Lower leg skin (tissue), 4 donors: ENCODE measurements around the gene NSG1. TPM values are rescaled to one million over a fixed set of nuclear protein-coding genes. Genes with fewer than 3 reads are reported as not detected.

Experiments
- DNase-seq, 2 donors: peaks; one replicate each; pipeline ENCODE4 v3.0.0-alpha.2; 2019; ENCODE audit warnings: low spot score in 2 of 2
- H3K4me3 ChIP-seq: fragments of 200-600 bp; sonication (generic); 2 replicates; pipeline ENCODE4 v1.5.1; 2017; ENCODE audit warnings: mild to moderate bottlenecking, low read depth; ENCODE audit not compliant: poor library complexity, severe bottlenecking
- POLR2A ChIP-seq, 2 donors: fragments of 450-650 bp; IDR thresholded peaks; one replicate each; pipeline ENCODE4 v1.6.1; 2016 to 2017; ENCODE audit warnings: antibody characterized with exemption in 2 of 2, mild to moderate bottlenecking in 1 of 2, moderate library complexity in 1 of 2
- WGBS, 2 donors: methylation state at CpG; one replicate each; pipeline ENCODE4 v1.1.5; 2018; 5-methylcytosine and 5-hydroxymethylcytosine counted together
- intact Hi-C: fragments of 100-400 bp; cut with DNase I; formaldehyde crosslinking; loops from one replicate; pipeline ENCODE4 v1.15.0; 2023; ENCODE audit warnings: low total_unique reads
- total RNA-seq, 4 donors: library from RNA; depleted of rRNA; stranded (reverse); fragments of >200 nt; gene quantifications; one replicate each; pipeline ENCODE4 v1.1.0, GENCODE V29; 2016
- TF ChIP-seq, protein P1 (sequence below), 3 donors: fragments of 450-650 bp; IDR thresholded peaks; one replicate each; pipeline ENCODE4 v1.5.1; 2016; ENCODE audit warnings: antibody characterized with exemption in 3 of 3, mild to moderate bottlenecking in 3 of 3, moderate library complexity in 2 of 3

Gene NSG1
- total RNA-seq, 4 donors from 2014 or later: 109 to 158 (median 139) TPM

DNA sequence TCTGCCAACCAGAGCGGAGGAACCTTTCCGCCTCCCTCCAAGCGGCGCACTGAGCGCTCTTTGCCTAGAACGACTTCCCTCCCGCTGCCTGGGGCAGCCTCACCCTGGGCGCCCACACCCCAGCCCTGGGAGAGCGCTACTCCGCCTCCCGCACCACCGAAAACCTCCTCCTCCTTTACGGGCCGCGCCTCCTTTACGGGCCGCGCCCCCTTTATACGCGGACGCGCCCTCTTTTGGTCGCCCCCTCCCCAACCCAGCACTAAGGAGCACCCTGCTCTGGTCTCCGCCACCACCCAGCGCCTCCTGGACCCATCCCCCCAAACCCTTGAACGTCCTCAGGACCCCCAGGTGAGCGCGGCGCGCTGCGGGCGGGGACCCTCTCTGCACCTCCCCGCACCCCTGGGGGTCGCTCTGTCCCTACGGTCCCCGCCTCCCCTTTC is 586 bp upstream of the NSG1 start:
- DNase-seq: no peak
- peak overlapping the region; percentile 44 for H3K4me3 ChIP-seq
- 0 to 1% methylated on average over 35 of the region's 36 CpGs for WGBS, 2 donors
- TF ChIP-seq, protein P1, sequence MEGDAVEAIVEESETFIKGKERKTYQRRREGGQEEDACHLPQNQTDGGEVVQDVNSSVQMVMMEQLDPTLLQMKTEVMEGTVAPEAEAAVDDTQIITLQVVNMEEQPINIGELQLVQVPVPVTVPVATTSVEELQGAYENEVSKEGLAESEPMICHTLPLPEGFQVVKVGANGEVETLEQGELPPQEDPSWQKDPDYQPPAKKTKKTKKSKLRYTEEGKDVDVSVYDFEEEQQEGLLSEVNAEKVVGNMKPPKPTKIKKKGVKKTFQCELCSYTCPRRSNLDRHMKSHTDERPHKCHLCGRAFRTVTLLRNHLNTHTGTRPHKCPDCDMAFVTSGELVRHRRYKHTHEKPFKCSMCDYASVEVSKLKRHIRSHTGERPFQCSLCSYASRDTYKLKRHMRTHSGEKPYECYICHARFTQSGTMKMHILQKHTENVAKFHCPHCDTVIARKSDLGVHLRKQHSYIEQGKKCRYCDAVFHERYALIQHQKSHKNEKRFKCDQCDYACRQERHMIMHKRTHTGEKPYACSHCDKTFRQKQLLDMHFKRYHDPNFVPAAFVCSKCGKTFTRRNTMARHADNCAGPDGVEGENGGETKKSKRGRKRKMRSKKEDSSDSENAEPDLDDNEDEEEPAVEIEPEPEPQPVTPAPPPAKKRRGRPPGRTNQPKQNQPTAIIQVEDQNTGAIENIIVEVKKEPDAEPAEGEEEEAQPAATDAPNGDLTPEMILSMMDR (IDR thresholded peaks at IDR 0.05): no peak
- no peak for TF ChIP-seq POLR2A (IDR thresholded peaks at IDR 0.05)
- intact Hi-C loops: no loop called here

DNA sequence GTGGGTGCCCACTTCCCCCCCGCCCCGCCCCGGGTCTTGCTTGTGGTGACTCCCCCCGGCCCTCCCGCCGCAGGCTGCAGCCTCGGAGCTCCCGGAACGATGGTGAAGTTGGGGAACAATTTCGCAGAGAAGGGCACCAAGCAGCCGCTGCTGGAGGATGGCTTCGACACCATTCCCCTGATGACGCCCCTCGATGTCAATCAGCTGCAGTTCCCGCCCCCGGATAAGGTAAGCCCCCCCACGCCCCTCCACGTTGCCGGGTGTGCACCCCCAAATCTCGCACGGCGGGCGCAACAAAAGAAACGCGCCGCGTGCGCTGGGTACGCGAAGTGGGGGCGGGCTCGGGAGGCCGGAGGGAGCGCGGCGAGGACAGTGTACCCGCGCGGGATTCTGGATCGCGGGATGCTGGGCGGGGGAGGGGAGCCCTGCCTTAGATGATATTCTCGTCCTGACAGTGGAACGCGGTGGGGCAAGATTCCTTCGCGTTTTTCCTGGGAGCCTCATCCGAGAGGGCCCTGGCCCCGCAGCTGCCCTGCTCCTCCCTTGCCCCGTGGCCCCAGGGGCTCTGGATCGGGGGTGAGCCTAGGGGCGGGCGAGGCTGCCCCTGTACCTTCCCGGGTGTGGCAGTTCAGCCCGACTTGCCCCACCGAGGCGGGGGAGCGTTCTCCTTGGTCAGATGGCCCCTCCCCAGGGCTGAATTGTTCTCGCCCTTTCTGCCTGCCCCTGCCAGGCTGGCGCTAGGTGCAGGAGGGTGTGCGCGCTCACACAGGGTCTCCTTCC is 819 bp downstream of the NSG1 start:
- intact Hi-C loops: no loop called here
- TF ChIP-seq, protein P1 (IDR thresholded peaks at IDR 0.05): no peak
- TF ChIP-seq POLR2A (IDR thresholded peaks at IDR 0.05): no peak
- WGBS, 2 donors: 0 to 3% methylated on average over 25 to 58 of the region's 62 CpGs
- DNase-seq: no peak
- H3K4me3 ChIP-seq: peak overlapping the region; percentile 44

DNA sequence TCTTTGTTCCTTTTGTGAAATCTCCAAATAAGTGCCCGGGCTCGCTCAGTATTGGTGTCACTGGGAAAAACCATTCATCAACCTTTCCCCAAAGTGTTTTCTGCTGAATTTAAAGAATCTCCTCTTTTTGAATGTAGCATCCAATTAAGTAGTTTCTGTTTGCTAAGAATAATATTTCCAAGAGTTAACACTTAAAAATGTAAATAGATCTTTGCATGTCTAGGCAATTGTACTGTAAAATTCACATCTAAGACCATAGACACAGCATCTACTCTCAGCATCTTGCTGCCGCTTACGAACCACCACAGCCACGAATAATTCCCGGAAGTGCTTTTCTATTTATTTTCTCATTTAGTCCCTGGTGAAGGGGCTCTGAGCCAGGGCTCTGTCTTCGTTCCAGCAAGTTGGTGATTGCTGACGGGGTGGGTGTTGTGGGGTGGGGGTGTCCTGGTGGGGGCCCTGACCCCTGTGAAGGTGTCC is 1.4 kb downstream of the NSG1 start:
- intact Hi-C loops: no loop called here
- no peak overlapping the region for H3K4me3 ChIP-seq
- 15 to 16% methylated on average over 8 of the region's 8 CpGs for WGBS, 2 donors
- no peak for DNase-seq
- TF ChIP-seq POLR2A (IDR thresholded peaks at IDR 0.05): no peak
- TF ChIP-seq, protein P1 (IDR thresholded peaks at IDR 0.05): no peak

DNA sequence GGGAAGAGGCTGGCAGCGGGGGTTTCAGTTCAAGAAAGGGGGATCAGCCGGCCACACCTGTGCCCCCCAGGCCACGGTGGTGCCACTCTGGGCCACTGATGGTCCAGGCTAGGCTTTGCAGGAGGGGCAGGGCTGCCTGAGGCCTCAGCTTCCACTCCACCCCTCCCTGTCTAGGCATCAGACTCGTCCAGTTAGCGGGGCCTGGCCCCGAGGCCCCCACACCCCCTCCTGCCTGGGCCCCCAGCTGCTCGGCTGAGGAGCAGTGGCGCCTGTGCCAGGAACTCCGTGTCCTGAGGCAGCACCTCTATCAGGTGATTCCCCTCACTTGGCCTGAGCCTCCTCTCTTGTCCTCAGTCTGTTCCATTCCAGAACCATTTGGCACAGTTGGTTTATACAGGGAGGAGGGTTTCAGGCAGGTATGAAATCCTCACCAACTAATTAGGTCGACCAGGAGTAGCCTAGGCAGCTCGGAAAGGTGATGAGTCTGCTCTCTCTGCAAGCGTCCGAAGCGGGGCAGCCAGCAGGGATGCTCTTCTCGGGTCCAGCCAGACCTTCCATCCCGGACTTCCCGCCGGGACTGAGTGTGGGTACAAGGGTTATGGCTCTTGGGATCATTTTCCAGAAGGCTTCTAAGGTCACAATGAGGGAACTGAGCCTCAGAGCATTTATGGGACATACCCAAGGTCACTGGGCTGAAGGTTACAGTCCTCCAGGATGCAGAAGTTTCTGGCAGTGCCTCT is 2.1 kb downstream of the NSG1 start:
- intact Hi-C loops: no loop called here
- no peak overlapping the region for H3K4me3 ChIP-seq
- WGBS, 2 donors: 56 to 64% methylated on average over 13 to 15 of the region's 18 CpGs
- DNase-seq: no peak
- no peak for TF ChIP-seq POLR2A (IDR thresholded peaks at IDR 0.05)
- TF ChIP-seq, protein P1 (IDR thresholded peaks at IDR 0.05): no peak

DNA sequence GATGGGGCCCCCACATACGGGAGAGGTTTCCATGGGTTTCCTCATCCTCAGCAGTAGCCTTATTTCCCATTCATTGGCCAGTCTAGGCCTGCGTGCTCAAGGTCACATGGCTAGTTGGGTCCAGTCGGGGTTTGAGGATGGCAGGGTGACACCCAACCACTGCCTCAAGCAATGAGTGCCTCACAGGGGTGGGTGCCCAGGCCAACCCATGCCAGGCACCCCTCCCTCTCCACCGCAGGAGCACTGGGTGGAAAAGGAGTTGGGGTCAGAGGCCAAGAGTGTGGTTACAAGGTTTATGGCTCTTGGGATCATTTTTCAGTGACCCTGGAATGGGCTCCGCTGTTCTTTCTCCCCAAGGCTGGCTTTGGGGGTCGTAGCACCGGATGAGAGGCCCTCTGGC is 3.1 kb downstream of the NSG1 start:
- no peak for TF ChIP-seq POLR2A (IDR thresholded peaks at IDR 0.05)
- TF ChIP-seq, protein P1 (IDR thresholded peaks at IDR 0.05): no peak
- DNase-seq: no peak
- WGBS, 2 donors: 68 to 71% methylated on average over 7 of the region's 7 CpGs
- intact Hi-C loops: no loop called here
- H3K4me3 ChIP-seq: no peak overlapping the region
